Measurements from ENCODE around the gene NFE2L1. TPM values are rescaled to one million over a fixed set of nuclear protein-coding genes. Genes with fewer than 3 reads are reported as not detected.

Gene NFE2L1
- total and polyA plus RNA-seq, 12 donors = 62.0 to 432 (median 245) TPM

GRCh38 chr17:48093341-48094045 is 45.3 kb downstream of the NFE2L1 start:
- TF ChIP-seq POLR2A (IDR thresholded peaks at IDR 0.05) (no peak), CTCF (IDR thresholded peaks at IDR 0.05) (no peak)
- no peak for DNase-seq
- Histone ChIP-seq H3K36me3 (replicated peaks in 1 of 2) (no peaks in the 10 kb centered on the region), H3K4me1 (replicated peaks in 1 of 2) (no peaks in the 10 kb centered on the region), H3K27ac (no peak overlapping the region), H3K27me3 (no peaks in the 10 kb centered on the region), H3K4me3 (no peak overlapping the region), H3K9me3 (replicated peaks in 1 of 3) (no peaks in the 10 kb centered on the region)
- 90 to 94% (median 91%) methylated on average over 10 to 11 of the region's 11 CpGs for WGBS, 4 donors
- intact Hi-C loops (cut with DNase I) = no loop called here

GRCh38 chr17:48095611-48096010 is 47.5 kb downstream of the NFE2L1 start:
- H3K27me3 ChIP-seq = no peaks in the 10 kb centered on the region
- H3K27ac ChIP-seq = no peak overlapping the region
- WGBS, 4 donors = 84 to 96% (median 90%) methylated on average over 4 of the region's 4 CpGs
- no peaks in the 10 kb centered on the region for H3K36me3 ChIP-seq (replicated peaks in 1 of 2)
- H3K4me1 ChIP-seq (replicated peaks in 1 of 2) = peaks cover 0 to 12% of the 10 kb centered on the region in 2 donors
- H3K4me3 ChIP-seq = no peak overlapping the region
- no peak for DNase-seq
- intact Hi-C loops (cut with DNase I) = no loop called here
- no peak for TF ChIP-seq POLR2A (IDR thresholded peaks at IDR 0.05)
- TF ChIP-seq CTCF (IDR thresholded peaks at IDR 0.05) = no peak
- H3K9me3 ChIP-seq (replicated peaks in 1 of 3) = no peaks in the 10 kb centered on the region

GRCh38 chr17:48100160-48100559 is 52.0 kb downstream of the NFE2L1 start:
- Histone ChIP-seq H3K36me3 (replicated peaks in 1 of 2) (no peaks in the 10 kb centered on the region), H3K27me3 (no peaks in the 10 kb centered on the region), H3K4me1 (replicated peaks in 1 of 2) (peaks cover 0 to 18% of the 10 kb centered on the region in 2 donors), H3K4me3 (peak overlapping the region in 2 of 4 donors; percentile 76 to 82), H3K9me3 (replicated peaks in 1 of 3) (no peaks in the 10 kb centered on the region), H3K27ac (peak overlapping the region in 3 of 5 donors; percentile 72 to 86 (median 82))
- TF ChIP-seq CTCF (IDR thresholded peaks at IDR 0.05) (no peak), POLR2A (IDR thresholded peaks at IDR 0.05) (no peak)
- intact Hi-C loops (cut with DNase I) = no loop called here
- WGBS, 4 donors = 38 to 47% (median 41%) methylated on average over 10 of the region's 10 CpGs
- DNase-seq = no peak

GRCh38 chr17:48100591-48101011 is 52.4 kb downstream of the NFE2L1 start:
- intact Hi-C loops (cut with DNase I) = no loop called here
- peak; percentile 42 to 71 (median 55) for DNase-seq
- 0 to 2% (median 1%) methylated on average over 16 to 23 of the region's 23 CpGs for WGBS, 4 donors
- no peaks in the 10 kb centered on the region for H3K9me3 ChIP-seq (replicated peaks in 1 of 3)
- peak overlapping the region; percentile 65 to 86 (median 77) for H3K27ac ChIP-seq
- peaks cover 0 to 18% of the 10 kb centered on the region in 2 donors for H3K4me1 ChIP-seq (replicated peaks in 1 of 2)
- no peak for TF ChIP-seq CTCF (IDR thresholded peaks at IDR 0.05)
- no peak for TF ChIP-seq POLR2A (IDR thresholded peaks at IDR 0.05)
- H3K36me3 ChIP-seq (replicated peaks in 1 of 2) = no peaks in the 10 kb centered on the region
- no peaks in the 10 kb centered on the region for H3K27me3 ChIP-seq
- H3K4me3 ChIP-seq = peak overlapping the region; percentile 35 to 95 (median 79)
